GM06990 (cell line): ENCODE data around the gene APBB2.
A peak's percentile ranks its signal among the peaks of the same experiment; 100 is the strongest.
"Not testable (repeated sequence)": the region's sequence is repeated elsewhere in the genome, so short reads cannot be mapped to it uniquely, and the experiment has no call there.

Source experiments
- DNase-seq: peaks from one replicate; pipeline ENCODE4 v3.0.0-alpha.2; 2011; ENCODE audit not compliant: insufficient read length; ENCODE audit errors: extremely low read depth
- H3K27me3 ChIP-seq: replicated peaks from 2 replicates; pipeline ENCODE4 v1.6.0; 2011; ENCODE audit warnings: low read length; ENCODE audit not compliant: control insufficient read depth, insufficient read depth
- H3K36me3 ChIP-seq: 2 replicates; pipeline ENCODE4 v1.5.1; 2011; ENCODE audit warnings: low read length; ENCODE audit not compliant: control insufficient read depth, insufficient read depth
- H3K4me3 ChIP-seq: replicated peaks from 2 replicates; pipeline ENCODE4 v1.5.1; 2011; ENCODE audit warnings: low read depth, mild to moderate bottlenecking, control low read depth, low read length
- TF ChIP-seq, protein P1 (sequence below): IDR thresholded peaks from 2 replicates; pipeline ENCODE4 v1.5.1; 2011; ENCODE audit warnings: low read length, control low read depth, mild to moderate bottlenecking, inconsistent platforms; ENCODE audit not compliant: insufficient read depth, poor library complexity, severe bottlenecking

The APBB2 gene

GRCh38 chr4:40924793-40925117, 289.6 kb downstream of the APBB2 start:
- Histone ChIP-seq H3K27me3 (no peaks in the 10 kb centered on the region), H3K4me3 (no peak overlapping the region), H3K36me3 (no peaks in the 10 kb centered on the region; the same call in 1 of the 2 replicates)
- TF ChIP-seq, protein P1, sequence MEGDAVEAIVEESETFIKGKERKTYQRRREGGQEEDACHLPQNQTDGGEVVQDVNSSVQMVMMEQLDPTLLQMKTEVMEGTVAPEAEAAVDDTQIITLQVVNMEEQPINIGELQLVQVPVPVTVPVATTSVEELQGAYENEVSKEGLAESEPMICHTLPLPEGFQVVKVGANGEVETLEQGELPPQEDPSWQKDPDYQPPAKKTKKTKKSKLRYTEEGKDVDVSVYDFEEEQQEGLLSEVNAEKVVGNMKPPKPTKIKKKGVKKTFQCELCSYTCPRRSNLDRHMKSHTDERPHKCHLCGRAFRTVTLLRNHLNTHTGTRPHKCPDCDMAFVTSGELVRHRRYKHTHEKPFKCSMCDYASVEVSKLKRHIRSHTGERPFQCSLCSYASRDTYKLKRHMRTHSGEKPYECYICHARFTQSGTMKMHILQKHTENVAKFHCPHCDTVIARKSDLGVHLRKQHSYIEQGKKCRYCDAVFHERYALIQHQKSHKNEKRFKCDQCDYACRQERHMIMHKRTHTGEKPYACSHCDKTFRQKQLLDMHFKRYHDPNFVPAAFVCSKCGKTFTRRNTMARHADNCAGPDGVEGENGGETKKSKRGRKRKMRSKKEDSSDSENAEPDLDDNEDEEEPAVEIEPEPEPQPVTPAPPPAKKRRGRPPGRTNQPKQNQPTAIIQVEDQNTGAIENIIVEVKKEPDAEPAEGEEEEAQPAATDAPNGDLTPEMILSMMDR, result no peak
- no peak for DNase-seq

DNA sequence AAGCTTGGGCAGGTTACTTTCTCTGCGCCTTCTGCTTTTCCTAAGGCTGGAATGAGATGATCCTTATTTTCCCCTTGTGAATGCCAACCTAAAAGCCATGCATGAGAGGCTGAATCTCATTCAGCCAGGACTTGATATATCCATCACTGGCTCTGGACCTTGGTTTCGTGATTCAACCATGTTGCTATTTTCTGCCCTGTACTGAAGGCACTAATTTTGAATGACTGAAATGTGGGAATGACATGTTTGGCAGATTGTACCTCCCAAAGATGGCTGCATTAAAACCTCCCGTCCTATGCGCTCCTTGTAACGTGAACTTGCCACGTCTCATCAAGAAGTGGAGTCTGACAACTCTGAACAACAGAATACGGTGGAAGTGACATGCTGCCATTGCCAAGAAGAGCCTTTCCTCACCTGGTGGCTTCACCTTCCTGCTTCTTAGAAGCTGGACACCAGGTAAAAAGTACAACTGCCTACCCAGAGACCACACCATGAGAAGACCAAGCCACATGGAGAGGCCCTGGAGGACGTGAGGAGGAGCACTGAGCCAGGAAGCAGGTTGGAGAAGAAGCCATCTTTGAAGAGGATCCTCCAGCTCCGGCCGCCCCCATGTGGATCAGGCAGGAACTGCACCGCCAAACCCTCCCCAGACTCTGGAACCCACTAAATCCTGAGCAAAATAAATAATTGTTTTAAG, 290.1 kb downstream of the APBB2 start:
- no peak overlapping the region for H3K4me3 ChIP-seq

GRCh38 chr4:40923316-40924095, 290.8 kb downstream of the APBB2 start:
- DNase-seq, result no peak
- Histone ChIP-seq H3K36me3 (no peaks in the 10 kb centered on the region; the same call in 1 of the 2 replicates), H3K27me3 (no peaks in the 10 kb centered on the region), H3K4me3 (no peak overlapping the region)
- TF ChIP-seq, protein P1, result no peak

More for the DNA sequence above, 290.1 kb downstream of the APBB2 start:
- Histone ChIP-seq H3K36me3 (no peaks in the 10 kb centered on the region; the same call in 1 of the 2 replicates), H3K27me3 (no peaks in the 10 kb centered on the region)
- TF ChIP-seq, protein P1, result peak; percentile 95
- peak; percentile 63 for DNase-seq

- DNase-seq, result not testable (repeated sequence)
Measured at GRCh38 chr4:40919976-40920375, 294.4 kb downstream of the APBB2 start.

DNA sequence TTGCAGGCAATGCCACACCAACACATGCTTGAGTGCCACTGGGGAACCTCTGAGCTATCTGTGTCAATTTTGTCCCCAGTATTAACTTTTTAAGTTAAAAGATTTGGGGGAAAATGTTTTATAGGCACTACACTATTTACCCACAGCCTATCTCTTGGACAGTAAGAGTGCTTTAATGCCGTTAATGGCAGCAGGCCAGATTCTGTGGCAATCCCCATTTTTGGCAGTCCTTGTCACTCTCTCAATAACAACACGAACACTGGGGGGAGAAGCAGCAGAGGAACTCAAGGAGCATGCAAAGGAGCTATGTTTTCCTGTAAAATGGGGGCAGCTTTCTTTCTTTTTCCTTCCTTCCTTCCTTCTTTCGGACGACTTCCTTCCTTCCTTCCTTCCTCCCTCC, 296.0 kb downstream of the APBB2 start:
- Histone ChIP-seq H3K27me3 (no peaks in the 10 kb centered on the region), H3K4me3 (no peak overlapping the region)
- TF ChIP-seq, protein P1, result no peak

More at GRCh38 chr4:40919976-40920375, 294.4 kb downstream of the APBB2 start:
- H3K36me3 ChIP-seq, H3K4me3 ChIP-seq, H3K27me3 ChIP-seq: not testable (repeated sequence)

DNA sequence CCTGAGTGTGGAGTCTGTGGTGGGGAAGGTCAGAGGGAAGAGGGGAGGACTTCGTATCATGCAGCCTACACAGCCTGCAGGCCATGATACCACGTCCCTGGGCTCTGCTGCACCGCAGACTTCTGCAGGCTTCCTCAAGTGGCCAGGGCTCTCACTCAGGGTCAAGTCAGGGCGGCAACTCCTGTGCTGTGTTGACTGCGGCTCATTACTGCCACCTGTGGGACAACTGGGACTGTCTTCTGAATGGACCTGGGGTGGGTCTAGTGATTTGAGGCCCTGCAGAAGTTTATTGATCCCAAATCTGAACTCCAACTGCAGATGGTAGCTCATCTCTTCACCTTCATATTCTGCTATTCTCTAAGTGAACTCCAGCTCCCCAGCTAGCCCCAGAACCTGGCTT, 297.5 kb downstream of the APBB2 start:
- H3K4me3 ChIP-seq, result no peak overlapping the region
- no peaks in the 10 kb centered on the region for H3K27me3 ChIP-seq
- TF ChIP-seq, protein P1, result peak; percentile 74
- no peaks in the 10 kb centered on the region; the same call in 1 of the 2 replicates for H3K36me3 ChIP-seq
- no peak for DNase-seq

More for the DNA sequence above, 296.0 kb downstream of the APBB2 start:
- H3K36me3 ChIP-seq, result no peaks in the 10 kb centered on the region; the same call in 1 of the 2 replicates
- DNase-seq, result no peak
